MM.1S (cell line): ENCODE results near the gene POC1A.

ENCODE experiments used
- CTCF ChIP-seq: fragments of 300-600 bp; sonication (generic); IDR thresholded peaks from 2 replicates; pipeline ENCODE4 v1.5.1; 2016; ENCODE audit warnings: antibody characterized with exemption, low read length, mixed read lengths
- EZH2 ChIP-seq: fragments of 300-600 bp; sonication (generic); optimal IDR thresholded peaks from 2 replicates; pipeline ENCODE3; 2017; ENCODE audit warnings: low read depth, mild to moderate bottlenecking, antibody characterized with exemption, low read length, mixed read lengths
- EZH2phosphoT487 ChIP-seq: fragments of 300-600 bp; sonication (generic); IDR thresholded peaks from 2 replicates; pipeline ENCODE4 v1.6.1; 2018; ENCODE audit warnings: antibody characterized with exemption, low read length

- TF ChIP-seq CTCF, result no peak
- TF ChIP-seq EZH2, result no peak
- TF ChIP-seq EZH2phosphoT487, result no peak
Observed at GRCh38 chr3:52099001-52099401, 55.2 kb downstream of the POC1A start.
